Measurements from ENCODE around the gene FN1.

FN1 gene

GRCh38 chr2:215430528-215431187, 5.2 kb downstream of the FN1 start:
- H3K9me3 ChIP-seq, result no peaks in the 10 kb centered on the region
- no peak for TF ChIP-seq CTCF (IDR thresholded peaks at IDR 0.05)
- intact Hi-C loops (cut with DNase I; ENCODE audit: low total_unique reads), result no loop called here
- peak overlapping the region; percentile 85 to 98 for H3K27ac ChIP-seq
- DNase-seq, result no peak
- H3K4me3 ChIP-seq, result peak overlapping the region; percentile 6 to 89
- H3K27me3 ChIP-seq, result no peaks in the 10 kb centered on the region
- peaks cover 0 to 65% (median 16%) of the 10 kb centered on the region in 4 donors for H3K4me1 ChIP-seq
- H3K36me3 ChIP-seq, result peaks cover 35 to 51% (median 36%) of the 10 kb centered on the region in 3 donors

GRCh38 chr2:215429424-215429823, 6.4 kb downstream of the FN1 start:
- Histone ChIP-seq H3K27ac (peak overlapping the region; percentile 85 to 98), H3K4me1 (peaks cover 0 to 75% (median 16%) of the 10 kb centered on the region in 4 donors), H3K9me3 (no peaks in the 10 kb centered on the region), H3K27me3 (no peaks in the 10 kb centered on the region), H3K4me3 (no peak overlapping the region), H3K36me3 (peaks cover 43 to 63% (median 44%) of the 10 kb centered on the region in 3 donors)
- intact Hi-C loops (cut with DNase I; ENCODE audit: low total_unique reads), result no loop called here
- TF ChIP-seq CTCF (IDR thresholded peaks at IDR 0.05), result no peak
- DNase-seq, result no peak

- no peak for TF ChIP-seq CTCF (IDR thresholded peaks at IDR 0.05)
- no peaks in the 10 kb centered on the region for H3K9me3 ChIP-seq
- peaks cover 55 to 75% (median 55%) of the 10 kb centered on the region in 3 donors for H3K36me3 ChIP-seq
- no peaks in the 10 kb centered on the region for H3K27me3 ChIP-seq
- H3K4me1 ChIP-seq, result peaks cover 0 to 83% (median 18%) of the 10 kb centered on the region in 4 donors
- DNase-seq, result no peak
- H3K4me3 ChIP-seq, result peak overlapping the region in 1 of 2 donors; percentile 7
- intact Hi-C loops (cut with DNase I; ENCODE audit: low total_unique reads), result no loop called here
- H3K27ac ChIP-seq, result peak overlapping the region; percentile 34 to 98
These were observed 7.6 kb downstream of the FN1 start for GRCh38 chr2:215428060-215428910.

DNA sequence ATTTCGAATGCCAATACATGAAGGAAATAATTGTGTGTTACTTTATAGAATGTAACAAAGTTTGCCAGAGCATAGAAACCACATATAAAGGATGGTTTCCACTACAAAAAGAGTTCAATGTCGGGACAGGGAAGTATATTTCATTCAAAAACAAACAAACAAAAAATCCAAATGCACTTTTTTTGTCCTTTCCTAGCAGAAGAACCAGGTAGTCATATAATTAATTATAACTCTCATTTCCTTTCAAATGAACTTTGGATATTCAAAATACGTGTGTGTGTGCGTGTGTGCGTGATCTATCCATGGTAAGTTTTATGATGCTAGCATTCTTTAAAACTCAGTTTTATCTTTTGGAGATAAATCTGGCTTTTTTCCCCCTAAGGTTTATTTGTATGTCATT, 8.3 kb downstream of the FN1 start:
- H3K4me3 ChIP-seq, result no peak overlapping the region
- no peak for DNase-seq
- H3K27me3 ChIP-seq, result no peaks in the 10 kb centered on the region
- peak overlapping the region; percentile 34 to 39 for H3K27ac ChIP-seq
- H3K4me1 ChIP-seq, result peaks cover 0 to 83% (median 16%) of the 10 kb centered on the region in 4 donors
- H3K36me3 ChIP-seq, result peaks cover 61 to 80% (median 62%) of the 10 kb centered on the region in 3 donors
- no peak for TF ChIP-seq CTCF (IDR thresholded peaks at IDR 0.05)
- no peaks in the 10 kb centered on the region for H3K9me3 ChIP-seq
- intact Hi-C loops (cut with DNase I; ENCODE audit: low total_unique reads), result no loop called here

DNA sequence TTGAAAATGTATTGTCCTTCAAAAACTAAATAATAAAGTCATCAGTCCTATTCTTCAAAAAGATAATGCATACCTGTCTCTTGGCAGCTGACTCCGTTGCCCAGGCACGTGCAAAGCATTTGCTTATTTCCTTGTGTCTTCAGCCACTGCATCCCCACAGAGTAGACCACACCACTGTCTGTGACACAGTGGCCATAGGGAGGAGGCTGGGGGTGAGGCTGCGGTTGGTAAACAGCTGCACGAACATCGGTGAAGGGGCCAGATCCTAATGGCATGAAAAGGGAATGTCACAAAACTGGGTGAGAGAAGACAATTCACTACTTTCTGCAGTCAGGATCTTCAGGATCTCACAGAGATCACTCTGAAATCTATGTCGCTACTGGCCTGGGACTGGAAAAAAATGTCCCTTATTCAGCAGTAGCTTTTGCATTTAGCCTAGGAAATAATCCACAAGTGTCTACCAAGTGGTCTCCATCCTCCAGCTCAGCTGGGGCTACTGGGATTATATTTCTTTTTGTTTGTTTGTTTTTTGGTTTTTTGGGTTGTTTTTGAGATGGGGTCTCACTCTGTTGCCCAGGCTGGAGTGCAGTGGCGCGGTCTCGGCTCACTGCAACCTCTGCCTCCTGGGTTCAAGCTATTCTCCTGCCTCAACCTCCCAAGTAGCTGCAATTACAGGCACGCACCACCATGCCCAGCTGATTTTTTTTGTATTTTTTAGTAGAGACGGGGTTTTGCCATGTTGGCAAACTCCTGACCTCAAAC, 10.7 kb downstream of the FN1 start:
- H3K27me3 ChIP-seq, result no peaks in the 10 kb centered on the region
- no peak for DNase-seq
- TF ChIP-seq CTCF (IDR thresholded peaks at IDR 0.05), result no peak
- no peak overlapping the region for H3K4me3 ChIP-seq
- peaks cover 0 to 83% (median 12%) of the 10 kb centered on the region in 4 donors for H3K4me1 ChIP-seq
- peaks cover 75 to 97% (median 82%) of the 10 kb centered on the region in 3 donors for H3K36me3 ChIP-seq
- H3K27ac ChIP-seq, result peak overlapping the region; percentile 4 to 64
- no peaks in the 10 kb centered on the region for H3K9me3 ChIP-seq
- intact Hi-C loops (cut with DNase I; ENCODE audit: low total_unique reads), result no loop called here

All from tibial artery (tissue), 4 donors.